ENCODE data around the gene MSMO1.
"Not testable (repeated sequence)": the region's sequence is repeated elsewhere in the genome, so short reads cannot be mapped to it uniquely, and the experiment has no call there.

Gene MSMO1

DNA sequence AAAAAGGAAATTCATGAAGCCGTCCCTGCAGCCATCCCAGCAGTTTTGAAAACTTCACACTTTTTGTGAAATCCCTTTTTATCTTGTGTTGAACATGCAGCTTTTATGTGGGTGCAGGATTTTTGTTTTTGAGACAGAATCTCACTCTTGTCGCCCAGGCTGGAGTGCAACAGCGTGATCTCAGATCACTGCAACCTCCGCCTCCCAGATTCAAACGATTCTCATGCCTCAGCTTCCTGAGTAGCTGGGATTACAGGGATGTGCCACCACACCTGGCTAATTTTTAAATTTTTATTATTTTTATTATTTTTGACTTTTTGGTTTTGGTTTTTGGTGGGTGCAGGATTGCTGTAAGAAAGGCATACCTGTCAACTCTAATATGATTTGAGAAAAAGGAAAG is 8.0 kb upstream of the MSMO1 start:
- DNase-seq (ENCODE audit: extremely low spot score, insufficient read length, low read depth) (no peak), FAIRE-seq (no peak)

DNA sequence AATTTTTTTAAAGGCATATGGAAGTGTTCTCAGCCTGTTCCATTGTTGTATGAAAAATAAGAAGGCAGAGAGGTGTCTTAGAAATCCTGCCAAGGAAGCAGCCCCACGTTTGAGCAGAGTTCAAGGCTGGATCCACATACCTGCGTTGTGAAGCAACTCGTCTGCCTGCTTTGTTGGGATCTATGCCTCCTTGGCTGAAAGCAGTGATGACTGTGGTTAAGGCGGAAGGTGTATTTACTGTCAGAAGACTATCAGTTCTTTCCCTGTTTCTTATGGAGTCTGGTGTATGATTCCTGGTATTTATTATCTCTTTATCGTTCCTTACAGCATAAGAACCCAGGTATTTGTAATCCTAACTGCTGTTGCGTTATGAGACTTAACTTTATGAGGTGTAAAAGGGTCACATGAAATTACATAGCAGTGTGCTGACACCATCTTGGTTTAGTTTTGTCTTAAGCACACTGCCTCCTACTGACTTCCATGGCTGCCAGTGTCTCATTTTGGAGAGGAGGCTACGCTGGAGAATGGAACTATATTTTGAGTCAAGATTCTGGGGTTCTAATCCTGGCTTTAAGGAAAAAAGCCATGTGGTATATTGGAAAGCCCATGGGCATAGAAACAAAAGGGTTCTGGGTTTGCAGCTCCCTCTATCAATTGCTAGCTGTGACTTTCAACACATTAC is 3.1 kb upstream of the MSMO1 start:
- DNase-seq (ENCODE audit: extremely low spot score, insufficient read length, low read depth) (no peak), FAIRE-seq (no peak)

DNA sequence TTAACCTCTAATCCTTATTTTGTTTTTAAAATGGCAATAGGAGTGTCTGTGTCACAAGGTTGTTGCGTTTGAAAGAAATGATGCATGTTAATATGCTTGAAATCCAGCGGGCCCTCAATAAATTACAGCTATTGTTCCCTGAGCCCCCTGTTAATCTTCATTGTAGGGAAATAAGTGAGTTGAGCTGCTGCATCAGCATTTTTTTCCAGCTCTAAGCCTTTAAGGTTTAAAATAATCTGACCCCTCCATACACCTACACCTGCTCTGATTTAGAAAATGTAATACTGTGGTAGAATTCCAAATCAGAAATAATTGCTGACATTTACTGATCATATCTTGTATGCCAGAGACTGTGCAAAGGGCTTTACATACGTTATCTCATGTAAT is 2.6 kb upstream of the MSMO1 start:
- no peak for FAIRE-seq
- no peak for DNase-seq (ENCODE audit: extremely low spot score, insufficient read length, low read depth)

DNA sequence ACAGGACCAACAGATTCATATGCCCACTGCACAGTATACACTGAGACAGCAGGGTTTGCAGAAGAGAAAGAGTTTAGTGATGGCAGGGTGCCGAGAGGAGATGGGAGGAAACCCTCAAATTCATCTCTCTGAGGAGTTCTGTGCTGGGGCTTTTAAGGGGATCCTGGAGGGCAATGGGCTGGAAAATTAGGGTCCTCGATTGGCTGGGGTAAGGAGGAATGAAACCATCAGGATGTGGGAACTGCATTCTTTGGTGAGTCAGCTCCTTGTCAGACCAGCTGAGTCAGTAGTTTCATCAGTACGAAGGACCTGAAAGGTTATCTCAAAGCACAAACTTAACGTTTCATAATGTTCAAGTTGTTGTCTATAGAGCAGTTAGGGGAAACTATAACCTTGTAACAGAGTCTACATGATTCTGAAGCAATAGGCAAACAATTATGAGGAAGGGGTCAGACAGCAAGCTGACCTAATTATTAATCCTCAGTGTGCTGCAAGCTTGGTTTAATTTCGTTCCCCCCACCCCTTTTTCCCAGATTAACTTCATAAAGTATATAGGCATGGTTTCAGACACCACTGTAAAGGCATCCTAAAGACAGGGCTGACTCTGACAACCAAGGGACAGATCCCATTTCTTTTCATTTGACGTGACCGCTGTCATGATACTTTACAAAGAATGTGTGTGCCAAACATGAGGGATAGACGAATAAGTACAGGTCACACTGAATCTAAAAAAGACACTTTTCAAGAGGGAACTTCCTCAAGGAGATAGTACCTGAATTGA is 1.5 kb upstream of the MSMO1 start:
- peak; percentile 24 for FAIRE-seq
- DNase-seq (ENCODE audit: extremely low spot score, insufficient read length, low read depth) = no peak

DNA sequence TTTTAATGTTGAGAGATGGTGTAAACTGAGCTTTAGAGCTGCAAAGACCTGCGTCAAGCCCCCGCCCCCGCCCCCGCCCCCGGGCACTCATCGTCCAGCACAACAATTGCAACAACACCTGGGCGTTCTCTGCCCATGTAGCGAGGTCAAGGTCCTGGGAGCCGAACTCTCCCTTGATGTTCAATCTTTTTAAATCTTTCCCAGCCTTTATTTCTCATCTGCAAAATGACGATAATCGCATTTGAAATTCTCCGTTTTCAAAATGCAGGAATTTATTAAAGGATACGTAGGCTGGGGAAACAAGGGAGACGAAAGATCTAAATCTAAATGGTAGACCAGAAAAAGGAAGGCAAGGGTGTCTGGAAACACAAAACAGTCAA is 648 bp upstream of the MSMO1 start:
- peak; percentile 5 for DNase-seq (ENCODE audit: extremely low spot score, insufficient read length, low read depth)

DNA sequence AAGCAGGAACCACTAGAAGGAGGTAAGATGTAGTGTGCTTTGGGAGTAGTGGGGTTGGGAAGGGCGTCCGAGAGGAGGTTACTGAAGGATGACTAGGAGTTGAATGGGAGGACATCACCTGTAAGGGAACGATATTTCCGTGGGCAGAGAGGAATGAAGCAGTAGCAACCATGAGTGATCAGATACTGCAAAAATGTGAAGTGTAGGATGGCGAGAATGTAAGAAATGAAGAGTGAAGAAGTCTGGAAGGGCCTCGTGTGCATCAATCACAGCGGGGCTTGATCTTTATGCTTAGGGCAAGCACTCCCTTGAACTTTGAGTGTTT is 594 bp downstream of the MSMO1 start:
- FAIRE-seq (no peak), DNase-seq (ENCODE audit: extremely low spot score, insufficient read length, low read depth) (no peak)

More for the DNA sequence above, 648 bp upstream of the MSMO1 start:
- FAIRE-seq = no peak

DNA sequence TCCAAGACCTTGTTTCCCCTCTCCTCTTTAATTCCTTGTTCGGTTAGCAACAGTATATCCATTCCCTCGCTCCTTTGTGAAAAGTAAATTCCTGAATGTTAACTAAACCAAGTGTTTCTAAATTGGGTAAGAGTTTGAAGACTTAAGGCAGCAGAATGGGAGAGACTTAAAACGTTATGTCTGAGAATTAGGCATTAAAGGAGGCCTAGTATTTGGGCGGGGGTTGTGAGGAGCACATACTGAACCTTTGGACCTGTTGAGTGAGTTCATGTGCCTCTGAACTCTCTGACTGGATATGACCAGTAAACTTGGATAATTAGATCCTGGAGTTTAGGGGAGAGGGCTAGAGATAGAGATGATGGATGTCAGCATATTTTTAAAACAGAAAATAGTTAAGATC is 1.2 kb downstream of the MSMO1 start:
- DNase-seq (ENCODE audit: extremely low spot score, insufficient read length, low read depth) (no peak), FAIRE-seq (peak; percentile 5)

DNA sequence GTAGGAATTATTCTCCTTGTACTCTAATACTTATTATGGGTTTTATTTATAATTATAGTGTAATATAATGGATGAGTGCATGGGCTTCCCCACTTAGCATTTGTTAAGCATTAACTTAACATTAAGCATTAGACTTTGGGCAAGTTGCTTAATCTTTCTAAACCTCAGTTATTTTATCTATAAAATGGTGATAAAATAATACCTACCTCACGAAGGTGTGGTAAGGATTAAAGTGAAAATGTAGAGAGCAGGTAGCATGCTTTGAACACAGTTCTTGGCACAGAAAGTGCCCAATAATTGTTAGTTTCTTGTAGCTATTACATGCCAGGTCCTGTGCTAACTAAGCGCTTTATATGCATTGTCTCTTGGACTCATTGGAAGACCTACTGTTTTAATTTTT is 2.6 kb downstream of the MSMO1 start:
- FAIRE-seq = no peak
- no peak for DNase-seq (ENCODE audit: extremely low spot score, insufficient read length, low read depth)

DNA sequence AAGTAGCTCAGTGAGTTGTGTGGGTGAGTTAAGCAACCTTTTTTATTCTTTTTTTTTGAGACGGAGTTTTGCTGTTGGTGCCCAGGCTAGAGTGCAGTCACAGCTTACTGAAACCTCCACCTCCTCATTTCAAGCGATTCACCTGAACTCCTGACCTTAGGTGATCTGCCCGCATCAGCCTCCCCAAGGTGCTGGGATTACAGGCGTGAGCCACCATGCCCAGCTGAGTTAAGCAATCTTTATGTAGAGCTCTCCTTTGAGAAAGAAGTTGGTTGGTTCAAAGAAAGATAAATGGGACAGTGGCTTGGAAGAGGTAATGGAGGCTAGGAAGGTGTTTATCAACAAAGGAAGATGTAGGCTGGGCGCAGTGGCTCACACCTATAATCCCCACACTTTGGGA is 3.2 kb downstream of the MSMO1 start:
- no peak for FAIRE-seq
- no peak for DNase-seq (ENCODE audit: extremely low spot score, insufficient read length, low read depth)

DNA sequence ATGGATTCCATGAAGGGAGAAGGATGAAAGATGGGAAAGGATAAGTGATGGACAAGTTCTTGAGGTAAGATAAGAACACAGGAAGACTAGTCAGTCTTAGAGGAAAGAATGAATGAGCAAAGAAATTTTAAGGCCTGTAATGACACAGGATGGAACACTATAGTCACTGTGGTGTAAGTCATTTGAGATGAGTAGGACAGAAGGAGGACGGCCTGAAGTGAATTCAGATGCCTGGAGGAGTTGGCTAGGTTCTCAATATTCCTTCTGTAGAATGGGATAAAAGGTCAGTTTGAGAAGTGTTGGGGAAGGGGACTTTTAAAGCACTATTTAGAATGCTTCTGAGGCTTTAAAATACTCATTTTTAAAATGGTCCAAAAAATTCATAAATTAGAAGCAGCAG is 3.9 kb downstream of the MSMO1 start:
- DNase-seq (ENCODE audit: extremely low spot score, insufficient read length, low read depth) (no peak), FAIRE-seq (no peak)

DNA sequence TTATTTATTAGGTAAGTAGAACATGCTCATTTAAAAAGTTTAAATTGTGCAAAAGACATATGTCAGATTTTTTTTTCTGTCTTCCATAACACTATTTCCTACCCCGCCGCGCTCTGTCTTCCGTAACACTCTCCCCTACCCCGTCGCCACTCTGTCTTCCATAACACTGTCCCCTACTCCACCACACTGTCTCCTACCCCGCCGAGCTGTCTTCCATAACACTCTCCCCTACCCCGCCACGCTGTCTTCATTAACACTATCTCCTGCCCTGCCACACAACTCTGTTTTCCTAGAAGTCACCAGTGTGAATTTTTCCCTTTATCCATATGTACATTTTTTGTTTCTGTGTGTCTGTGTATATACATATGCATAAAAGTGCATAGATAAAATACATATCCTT is 4.4 kb downstream of the MSMO1 start:
- no peak for DNase-seq (ENCODE audit: extremely low spot score, insufficient read length, low read depth)

DNA sequence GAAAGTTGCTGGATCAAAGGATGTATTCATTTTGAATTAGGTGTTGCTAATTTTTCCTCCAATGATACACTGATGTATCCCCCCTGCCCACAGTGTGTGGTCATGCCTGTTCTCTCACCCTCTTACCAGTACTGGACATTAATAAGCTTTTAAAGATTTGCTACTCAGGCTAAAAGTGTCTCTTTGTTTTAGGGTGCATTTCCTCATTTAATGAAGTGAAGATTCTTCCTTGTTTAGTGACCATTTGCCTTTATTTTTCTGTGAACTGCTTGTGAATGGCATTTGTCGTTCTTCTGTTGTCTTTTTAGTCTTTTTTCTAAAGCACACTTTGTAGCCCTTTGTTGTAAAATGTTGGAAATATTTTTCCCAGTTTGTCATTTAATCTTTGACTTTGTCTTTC is 5.0 kb downstream of the MSMO1 start:
- no peak for FAIRE-seq
- DNase-seq (ENCODE audit: extremely low spot score, insufficient read length, low read depth) = no peak

More for the DNA sequence above, 4.4 kb downstream of the MSMO1 start:
- FAIRE-seq = no peak

DNA sequence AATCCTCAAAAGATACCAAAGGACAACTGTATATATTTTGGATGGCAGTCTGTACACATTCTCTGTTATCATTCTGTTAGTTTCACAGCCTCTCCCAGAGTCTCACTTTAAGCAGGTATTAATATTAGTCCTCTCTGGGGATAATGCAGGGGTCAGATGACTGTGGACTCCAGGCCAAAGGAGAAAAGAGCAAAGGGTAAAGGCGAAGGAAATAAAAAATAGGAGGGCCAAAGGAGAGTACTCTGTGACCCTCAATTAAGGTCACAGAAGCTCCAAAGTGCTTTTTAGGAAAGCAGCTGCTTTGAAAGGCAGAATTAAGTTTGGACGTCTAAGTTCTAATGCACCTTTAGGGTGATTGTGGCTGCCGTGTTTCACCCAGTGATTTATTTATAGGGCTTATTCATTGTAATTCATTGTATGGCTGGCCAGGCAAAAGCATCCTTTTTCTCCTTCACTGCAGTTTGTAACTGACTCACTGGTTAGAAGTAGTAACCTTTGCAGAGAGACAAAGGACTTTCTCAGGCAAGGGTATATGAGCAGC is 7.8 kb downstream of the MSMO1 start:
- FAIRE-seq = no peak

DNA sequence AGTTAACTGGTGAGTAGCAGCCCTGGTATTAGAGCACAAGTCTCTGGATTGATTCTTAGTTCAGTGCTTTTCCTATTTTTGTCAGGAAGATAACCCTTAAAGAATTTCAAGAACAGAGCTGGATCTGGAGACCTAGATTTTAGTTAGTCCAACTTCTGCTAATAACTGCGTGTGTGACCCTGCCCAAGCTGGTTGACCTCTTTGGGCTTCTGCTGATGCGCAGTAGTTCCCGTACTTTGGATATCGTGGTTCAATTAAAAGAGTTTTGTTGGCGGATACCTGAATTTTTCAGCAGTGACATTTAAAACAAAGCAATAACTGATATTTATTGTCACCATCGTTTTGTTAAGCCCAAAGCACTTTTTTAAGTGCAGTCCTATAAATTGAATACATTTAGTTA is 9.3 kb downstream of the MSMO1 start:
- FAIRE-seq = no peak
- DNase-seq (ENCODE audit: extremely low spot score, insufficient read length, low read depth) = no peak

More for the DNA sequence above, 7.8 kb downstream of the MSMO1 start:
- DNase-seq (ENCODE audit: extremely low spot score, insufficient read length, low read depth) = no peak

DNA sequence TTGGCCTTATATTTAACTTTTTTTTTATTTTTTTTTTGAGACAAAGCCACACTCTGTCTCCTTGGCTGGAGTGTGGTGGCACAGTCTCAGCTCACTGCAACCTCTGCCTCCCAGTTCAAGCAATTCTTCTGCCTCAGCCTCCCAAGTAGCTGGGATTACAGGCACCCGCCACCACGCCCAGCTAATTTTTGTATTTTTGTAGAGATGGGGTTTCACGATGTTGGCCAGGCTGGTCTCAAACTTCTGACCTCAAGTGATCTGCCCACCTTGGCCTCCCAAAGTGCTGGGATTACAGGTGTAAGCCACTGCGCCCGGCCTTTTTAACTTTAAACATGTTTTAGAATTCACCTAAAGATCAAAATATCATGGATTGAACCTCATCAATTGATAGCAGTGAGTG is 14.9 kb downstream of the MSMO1 start:
- DNase-seq (ENCODE audit: extremely low spot score, insufficient read length, low read depth); FAIRE-seq: not testable (repeated sequence)

DNA sequence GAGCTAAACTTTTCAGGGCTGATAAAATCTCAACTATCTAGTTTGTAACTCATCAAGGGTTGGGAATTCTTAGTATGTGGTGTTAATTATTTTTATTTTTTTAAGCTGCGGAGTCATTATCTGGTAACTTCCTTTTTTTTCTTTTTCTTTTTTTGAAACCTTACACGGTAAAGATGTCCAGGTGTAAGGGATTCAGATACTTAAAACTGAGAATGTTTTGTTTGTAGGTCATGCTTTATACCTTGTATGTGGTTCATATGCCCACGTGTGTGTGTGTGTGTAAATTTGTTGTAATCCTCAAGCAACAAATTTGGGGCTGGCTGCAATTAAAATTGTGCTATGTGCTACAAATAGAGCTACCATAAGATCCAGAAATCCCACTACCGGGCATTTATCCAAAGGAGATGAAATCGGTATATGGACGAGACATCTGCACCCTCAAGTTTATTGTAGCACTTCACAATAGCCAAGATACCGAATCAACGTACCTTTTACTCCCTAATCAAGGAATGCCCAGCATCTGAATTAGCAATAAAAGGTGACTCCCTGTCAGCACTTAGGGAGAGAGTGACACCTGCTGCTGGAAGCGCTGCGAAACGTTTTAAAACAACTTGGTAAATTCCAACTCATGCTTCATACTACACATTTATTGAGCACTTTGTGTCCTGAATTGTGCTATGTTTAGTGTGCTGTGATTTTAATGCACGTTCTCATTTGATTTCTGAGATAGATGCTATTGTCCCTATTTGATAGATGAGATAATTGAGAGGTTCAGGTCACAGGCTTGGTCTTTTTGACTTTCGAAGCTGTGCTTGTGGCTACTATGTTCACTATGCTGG is 16.1 kb downstream of the MSMO1 start:
- no peak for DNase-seq (ENCODE audit: extremely low spot score, insufficient read length, low read depth)
- FAIRE-seq = peak; percentile 12

DNA sequence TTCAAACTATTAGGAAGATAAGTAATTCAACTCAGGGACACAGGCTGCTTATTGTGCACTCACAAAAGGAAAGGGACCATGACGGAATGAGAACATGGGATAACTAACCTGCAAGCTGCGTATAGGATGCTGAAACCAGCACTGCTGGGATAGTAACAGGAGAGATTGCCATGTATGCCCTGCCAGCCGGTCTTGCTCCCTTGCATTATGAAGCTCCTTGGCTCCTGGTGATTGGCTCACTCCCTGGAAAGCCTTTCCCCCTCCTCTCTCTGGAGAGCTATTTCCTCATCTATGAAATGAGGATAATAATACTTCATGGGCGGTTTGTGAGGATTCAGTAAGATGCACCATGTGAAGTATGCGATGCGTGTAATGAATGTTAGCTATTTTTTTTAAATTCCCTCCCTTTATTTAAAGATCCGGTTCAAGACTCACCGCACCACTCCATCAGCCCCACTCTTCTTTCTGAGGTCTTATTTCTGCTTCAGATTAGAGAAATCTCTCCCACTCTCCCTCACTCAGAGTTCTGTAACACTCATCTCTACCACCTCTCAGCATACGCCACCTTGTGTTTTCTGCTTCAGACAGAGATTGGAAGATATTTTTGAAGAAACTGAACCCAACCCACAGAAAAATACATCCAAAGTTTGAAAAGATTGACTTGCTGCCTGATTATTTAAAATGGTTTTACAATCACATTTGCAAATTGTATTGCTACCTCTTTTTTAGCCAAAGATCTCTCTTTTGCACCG is 18.4 kb downstream of the MSMO1 start:
- FAIRE-seq = no peak
- DNase-seq (ENCODE audit: extremely low spot score, insufficient read length, low read depth) = no peak

DNA sequence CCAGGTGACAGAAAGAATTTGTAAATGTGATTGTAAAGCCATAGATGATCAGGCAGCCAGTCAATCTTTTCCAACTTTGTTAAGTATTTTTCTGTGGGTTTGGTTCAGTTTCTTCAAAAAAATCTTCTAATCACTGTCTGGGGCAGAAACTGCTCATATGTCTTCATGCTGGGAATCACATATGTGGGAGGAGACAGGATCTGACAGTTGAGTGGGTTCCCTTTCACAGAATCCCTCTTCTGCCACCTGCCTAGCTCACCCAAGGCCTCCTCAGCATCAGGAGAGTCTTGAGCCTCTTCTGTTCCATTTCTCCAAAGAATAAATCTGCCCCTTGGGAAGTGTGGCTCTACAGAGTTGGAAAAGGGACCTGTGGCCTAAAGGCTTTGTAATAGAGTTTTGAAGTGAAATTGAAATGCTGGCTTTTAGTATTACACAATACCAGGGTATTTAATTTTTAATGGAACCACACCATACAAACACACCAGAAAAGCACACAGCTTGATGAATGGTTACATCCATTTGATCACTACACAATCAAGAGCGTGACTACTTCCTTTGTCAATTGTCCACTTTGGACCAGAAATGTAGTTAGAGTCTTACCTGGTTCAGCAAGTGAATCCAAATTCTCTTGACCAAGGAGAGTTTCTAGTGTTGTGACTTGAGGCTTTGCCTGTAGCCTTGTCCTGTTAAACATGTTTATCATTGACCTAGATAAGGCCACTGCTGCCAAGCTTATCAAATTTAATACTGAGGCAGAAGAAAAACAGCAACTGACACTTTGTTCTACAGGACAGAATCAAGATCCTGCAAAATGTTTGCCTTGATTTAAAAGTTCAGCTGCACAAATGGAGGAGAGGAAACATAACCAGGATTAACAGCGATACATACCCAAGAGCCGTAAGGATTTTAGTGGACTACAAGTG is 20.4 kb downstream of the MSMO1 start:
- DNase-seq (ENCODE audit: extremely low spot score, insufficient read length, low read depth) = no peak
- no peak for FAIRE-seq

Data from GM18507 (cell line).